Tibial artery (tissue), 4 donors: ENCODE data around the gene CDRT4.

ENCODE experiments used
- DNase-seq, 2 donors: peaks; one replicate each; pipeline ENCODE4 v3.0.0-alpha.2; 2019
- H3K27ac ChIP-seq, 2 donors: fragments of 200-600 bp; sonication (generic) in 1 of 2; 1 replicate in 1 of 2; 2 replicates in 1 of 2; pipeline ENCODE4 v1.5.1; 2018 to 2019; ENCODE audit warnings: mild to moderate bottlenecking in 1 of 2
- H3K27me3 ChIP-seq, 2 donors: fragments of 200-600 bp; sonication (generic) in 1 of 2; one replicate each; pipeline versions ENCODE4 v1.5.1 to v1.6.0; 2016 to 2019
- H3K36me3 ChIP-seq, 3 donors: fragments of 200-600 bp; sonication (generic) in 2 of 3; one replicate each; pipeline ENCODE4 v1.5.1; 2016 to 2019; ENCODE audit warnings: mild to moderate bottlenecking in 2 of 3
- H3K4me1 ChIP-seq, 4 donors: fragments of 200-600 bp; sonication (generic) in 2 of 4; 1 replicate in 3 of 4; 2 replicates in 1 of 4; pipeline ENCODE4 v1.5.1; 2016 to 2019
- H3K4me3 ChIP-seq, 2 donors: fragments of 200-600 bp; sonication (generic) in 1 of 2; 1 replicate in 1 of 2; 2 replicates in 1 of 2; pipeline ENCODE4 v1.5.1; 2018 to 2019; ENCODE audit warnings: mild to moderate bottlenecking in 2 of 2
- H3K9me3 ChIP-seq, 3 donors: fragments of 200-600 bp; sonication (generic) in 1 of 3; one replicate each; pipeline ENCODE4 v1.5.1; 2016 to 2019
- CTCF ChIP-seq, 2 experiments: fragments of 200-600 bp in 1 of 2; fragments of 450-650 bp in 1 of 2; IDR thresholded peaks; one replicate each; pipeline ENCODE4 v1.5.1; 2017 to 2019; ENCODE audit warnings: antibody characterized with exemption in 2 of 2, mild to moderate bottlenecking in 1 of 2, moderate library complexity in 1 of 2
- intact Hi-C: fragments of 100-400 bp; cut with DNase I; formaldehyde crosslinking; loops from one replicate; pipeline ENCODE4 v1.15.0; 2023; ENCODE audit warnings: low total_unique reads

The CDRT4 gene

GRCh38 chr17:15438491-15439105 is 28.8 kb downstream of the CDRT4 start:
- no peak overlapping the region for H3K27ac ChIP-seq
- H3K27me3 ChIP-seq, result no peaks in the 10 kb centered on the region
- no peak for TF ChIP-seq CTCF (IDR thresholded peaks at IDR 0.05)
- H3K9me3 ChIP-seq, result no peaks in the 10 kb centered on the region
- no peak overlapping the region for H3K4me3 ChIP-seq
- intact Hi-C loops, result no loop called here
- peaks cover 0 to 10% (median 6%) of the 10 kb centered on the region in 3 donors for H3K36me3 ChIP-seq
- peaks cover 0 to 6% (median 0%) of the 10 kb centered on the region in 4 donors for H3K4me1 ChIP-seq
- peak in 1 of 2 donors; percentile 10 for DNase-seq

- Histone ChIP-seq H3K36me3 (peaks cover 0 to 10% (median 6%) of the 10 kb centered on the region in 3 donors), H3K27me3 (no peaks in the 10 kb centered on the region), H3K9me3 (no peaks in the 10 kb centered on the region), H3K27ac (no peak overlapping the region), H3K4me1 (peaks cover 0 to 6% (median 0%) of the 10 kb centered on the region in 4 donors), H3K4me3 (no peak overlapping the region)
- no peak for TF ChIP-seq CTCF (IDR thresholded peaks at IDR 0.05)
- intact Hi-C loops, result no loop called here
- peak in 1 of 2 donors; percentile 9 for DNase-seq
These were observed 30.2 kb downstream of the CDRT4 start for GRCh38 chr17:15437303-15437635.

GRCh38 chr17:15436473-15437302 is 30.7 kb downstream of the CDRT4 start:
- TF ChIP-seq CTCF (IDR thresholded peaks at IDR 0.05), result no peak
- Histone ChIP-seq H3K27ac (no peak overlapping the region), H3K9me3 (no peaks in the 10 kb centered on the region), H3K36me3 (peaks cover 0 to 10% (median 6%) of the 10 kb centered on the region in 3 donors), H3K4me3 (no peak overlapping the region), H3K27me3 (no peaks in the 10 kb centered on the region), H3K4me1 (peaks cover 0 to 6% (median 0%) of the 10 kb centered on the region in 4 donors)
- intact Hi-C loops, result no loop called here
- DNase-seq, result peak; percentile 67 to 70

GRCh38 chr17:15434956-15435355 is 32.5 kb downstream of the CDRT4 start:
- H3K4me3 ChIP-seq, result no peak overlapping the region
- H3K4me1 ChIP-seq, result peaks cover 0 to 6% (median 0%) of the 10 kb centered on the region in 4 donors
- DNase-seq, result no peak
- no peak overlapping the region for H3K27ac ChIP-seq
- H3K27me3 ChIP-seq, result no peaks in the 10 kb centered on the region
- no peak for TF ChIP-seq CTCF (IDR thresholded peaks at IDR 0.05)
- peaks cover 0 to 10% (median 6%) of the 10 kb centered on the region in 3 donors for H3K36me3 ChIP-seq
- intact Hi-C loops, result no loop called here
- no peaks in the 10 kb centered on the region for H3K9me3 ChIP-seq

GRCh38 chr17:15432807-15433611 is 34.4 kb downstream of the CDRT4 start:
- Histone ChIP-seq H3K27me3 (no peaks in the 10 kb centered on the region), H3K36me3 (peaks cover 0 to 5% (median 5%) of the 10 kb centered on the region in 3 donors), H3K27ac (no peak overlapping the region), H3K4me1 (peaks cover 0 to 6% (median 0%) of the 10 kb centered on the region in 4 donors), H3K9me3 (no peaks in the 10 kb centered on the region), H3K4me3 (no peak overlapping the region)
- peak in 1 of 2 donors; percentile 15 for DNase-seq
- intact Hi-C loops, result no loop called here
- no peak for TF ChIP-seq CTCF (IDR thresholded peaks at IDR 0.05)
